NK-92 treated with Interleukin-12 subunit alpha and Interleukin-12 subunit beta, amount 100 ng/mL, for 24 hours (cell line): ENCODE data around the gene SGSH.
"Not testable (repeated sequence)": the region's sequence is repeated elsewhere in the genome, so short reads cannot be mapped to it uniquely, and the experiment has no call there.

ENCODE experiments used
- DNase-seq: peaks from one replicate; lab custom pipeline; 2025; lab: John Stamatoyannopoulos, UW

SGSH gene

DNA sequence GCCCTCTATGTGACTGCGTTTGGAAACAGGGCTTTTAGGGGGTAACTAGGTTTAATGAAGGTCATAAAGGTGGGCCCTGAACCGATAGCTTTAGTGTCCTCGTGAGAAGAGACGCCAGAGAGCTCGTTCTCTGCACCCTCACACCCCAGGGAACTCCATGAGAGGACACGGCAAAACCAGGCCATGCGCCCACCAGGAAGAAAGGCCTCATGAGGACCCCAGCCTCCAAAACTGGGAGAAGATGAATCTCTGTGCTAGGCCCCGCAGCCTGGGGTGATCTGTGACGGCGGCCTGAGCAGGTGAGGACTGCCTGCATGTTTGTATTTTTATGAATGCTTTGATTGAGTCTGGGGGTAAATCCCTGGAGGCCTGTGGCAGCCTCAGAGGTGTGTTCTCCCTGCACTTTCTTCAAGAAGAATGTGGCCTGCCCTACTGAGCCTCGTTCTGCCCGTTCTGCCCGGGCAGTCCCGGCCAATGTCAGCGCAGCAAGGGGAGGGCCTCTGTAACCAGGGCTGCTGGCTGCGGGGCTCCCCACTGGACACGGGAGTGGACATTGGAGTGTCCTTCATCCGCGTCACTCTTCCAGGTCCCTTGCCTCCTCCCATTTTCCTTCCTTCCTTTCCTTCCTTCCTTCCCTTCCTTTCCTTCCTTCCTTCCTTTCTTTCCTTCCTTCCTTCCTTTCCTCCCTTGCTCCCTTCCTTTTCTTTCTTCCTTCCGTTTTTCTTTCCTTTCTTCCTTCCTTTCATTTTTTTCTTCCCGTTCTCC, 33.7 kb upstream of the SGSH start:
- no peak for DNase-seq

DNA sequence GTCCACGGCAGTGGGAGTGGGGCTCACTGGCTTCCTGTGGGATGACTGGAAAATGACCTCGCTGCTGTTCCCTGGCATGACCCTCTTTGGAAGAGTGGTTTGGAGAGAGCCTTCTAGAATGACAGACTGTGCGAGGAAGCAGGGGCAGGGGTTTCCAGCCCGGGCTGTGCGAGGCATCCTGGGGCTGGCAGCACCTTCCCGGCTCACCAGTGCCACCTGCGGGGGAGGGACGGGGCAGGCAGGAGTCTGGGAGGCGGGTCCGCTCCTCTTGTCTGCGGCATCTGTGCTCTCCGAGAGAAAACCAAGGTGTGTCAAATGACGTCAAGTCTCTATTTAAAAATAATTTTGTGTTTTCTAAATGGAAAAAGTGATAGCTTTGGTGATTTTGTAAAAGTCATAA, 32.7 kb upstream of the SGSH start:
- no peak for DNase-seq

DNA sequence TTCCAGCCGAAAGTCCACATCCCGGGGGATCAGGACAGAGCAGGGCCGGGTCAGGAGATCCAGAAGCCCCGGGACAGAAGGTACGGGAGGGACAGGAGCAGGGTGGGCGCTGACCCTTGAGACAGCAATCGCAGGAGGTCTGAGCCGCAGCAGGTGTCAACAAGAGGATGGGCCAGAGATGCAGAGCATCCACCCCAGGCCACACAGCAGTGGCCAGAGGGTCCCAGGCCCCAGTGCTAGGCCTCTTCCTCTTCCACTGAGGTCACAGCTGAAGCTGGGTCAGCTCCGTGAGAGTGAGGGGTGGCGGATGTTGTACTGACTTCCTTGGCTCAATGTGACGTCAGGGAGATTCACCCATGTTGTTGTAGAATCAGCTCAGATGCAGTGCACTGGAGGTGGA, 31.8 kb upstream of the SGSH start:
- DNase-seq, result no peak

GRCh38 chr17:80248894-80249710, 29.0 kb upstream of the SGSH start:
- no peak for DNase-seq

DNA sequence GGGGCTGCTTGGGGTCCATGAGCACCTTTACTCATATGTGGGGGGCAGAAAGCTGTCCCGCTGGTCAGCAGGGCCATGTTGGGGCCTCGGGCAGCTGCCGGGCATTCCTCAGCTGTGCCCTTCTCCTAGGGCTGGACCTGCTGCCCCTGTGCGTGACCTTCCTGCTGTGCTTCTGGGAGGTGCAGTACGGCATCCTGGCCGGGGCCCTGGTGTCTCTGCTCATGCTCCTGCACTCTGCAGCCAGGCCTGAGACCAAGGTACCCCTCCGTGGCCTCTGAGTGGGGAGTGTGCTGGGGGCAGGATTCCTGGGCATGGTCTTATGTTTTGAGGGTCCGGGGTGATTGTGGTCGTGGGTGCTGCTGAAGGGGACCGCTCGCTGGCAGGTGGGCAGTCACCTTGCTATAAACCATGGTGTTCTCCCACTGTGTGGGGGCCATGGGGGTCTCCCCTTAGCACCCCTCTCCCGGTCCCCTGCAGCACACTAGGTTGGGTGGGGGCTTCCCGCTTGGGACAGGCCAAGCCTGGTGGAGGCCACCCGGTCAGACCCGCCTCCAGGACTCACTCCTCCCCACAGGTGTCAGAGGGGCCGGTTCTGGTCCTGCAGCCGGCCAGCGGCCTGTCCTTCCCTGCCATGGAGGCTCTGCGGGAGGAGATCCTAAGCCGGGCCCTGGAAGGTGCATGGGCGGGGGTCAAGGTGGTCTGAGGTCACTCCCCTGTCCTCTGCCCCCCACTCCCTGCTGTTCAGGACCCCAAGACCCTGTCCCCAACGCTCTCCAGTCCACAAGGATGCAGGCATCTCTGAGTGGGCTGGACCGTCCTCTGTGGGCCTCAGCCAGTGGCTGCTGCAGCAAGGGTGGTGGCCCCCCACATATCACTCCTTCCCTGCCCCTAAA, 28.1 kb upstream of the SGSH start:
- no peak for DNase-seq

DNA sequence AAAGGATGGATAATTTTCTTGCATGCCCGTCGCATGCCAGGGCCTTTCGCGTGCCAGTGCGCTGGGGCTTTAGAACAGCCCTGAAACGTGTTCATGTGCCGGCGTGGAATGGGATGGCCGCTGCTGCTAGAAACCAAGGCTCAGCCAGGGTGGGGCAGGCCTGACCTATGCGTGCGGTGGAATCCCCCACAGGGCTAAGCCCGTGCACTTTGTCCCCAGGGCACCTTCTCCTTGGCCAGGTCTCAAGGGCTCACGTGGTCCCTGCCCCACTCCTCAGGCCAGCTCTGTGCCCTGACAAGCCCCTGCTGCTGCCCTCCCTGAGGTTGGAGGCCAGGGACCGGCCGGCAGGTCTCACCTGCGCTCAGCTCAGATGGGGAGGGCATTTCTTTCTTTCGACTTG, 27.4 kb upstream of the SGSH start:
- no peak for DNase-seq

DNA sequence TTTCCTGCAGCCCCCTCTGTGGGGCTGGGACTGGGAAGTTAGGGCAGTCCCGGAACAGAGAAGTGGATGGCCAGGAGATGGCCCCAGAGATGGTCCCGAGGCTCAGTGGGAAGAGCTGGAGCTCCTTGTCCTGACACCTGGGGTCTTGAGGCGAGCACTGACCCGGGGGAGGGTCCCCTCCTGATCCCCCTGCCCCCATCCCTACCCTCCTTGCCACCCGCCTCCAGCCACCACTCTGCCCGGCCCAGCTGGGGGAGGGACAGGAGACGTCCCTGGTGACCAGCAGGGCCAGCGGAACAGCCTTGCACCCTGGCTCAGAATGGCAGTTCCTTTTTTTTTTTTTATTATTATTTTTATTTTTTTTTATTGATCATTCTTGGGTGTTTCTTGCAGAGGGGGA, 26.6 kb upstream of the SGSH start:
- DNase-seq, result no peak

DNA sequence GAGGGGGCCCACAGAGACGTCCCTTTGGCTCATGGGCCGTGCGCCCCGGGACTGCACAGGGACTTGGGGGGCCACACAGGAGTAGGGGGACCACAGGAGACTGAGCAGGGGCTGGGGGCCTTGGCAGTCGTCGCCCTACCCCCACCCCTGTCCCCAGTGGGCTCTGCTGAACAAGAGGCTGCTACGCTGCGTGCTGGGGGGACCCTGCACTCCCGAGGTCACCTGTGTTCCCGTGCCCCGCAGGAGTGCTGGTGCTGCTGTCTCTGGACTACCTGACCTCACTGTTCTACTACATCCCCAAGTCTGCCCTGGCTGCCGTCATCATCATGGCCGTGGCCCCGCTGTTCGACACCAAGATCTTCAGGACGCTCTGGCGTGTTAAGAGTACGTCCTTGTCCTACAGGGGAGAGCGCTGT, 26.1 kb upstream of the SGSH start:
- DNase-seq, result no peak

- no peak for DNase-seq
Measured at GRCh38 chr17:80245566-80246265, 25.6 kb upstream of the SGSH start.

- no peak for DNase-seq
Measured at GRCh38 chr17:80244871-80245509, 24.9 kb upstream of the SGSH start.

GRCh38 chr17:80244448-80244847, 24.3 kb upstream of the SGSH start:
- not testable (repeated sequence) for DNase-seq

DNA sequence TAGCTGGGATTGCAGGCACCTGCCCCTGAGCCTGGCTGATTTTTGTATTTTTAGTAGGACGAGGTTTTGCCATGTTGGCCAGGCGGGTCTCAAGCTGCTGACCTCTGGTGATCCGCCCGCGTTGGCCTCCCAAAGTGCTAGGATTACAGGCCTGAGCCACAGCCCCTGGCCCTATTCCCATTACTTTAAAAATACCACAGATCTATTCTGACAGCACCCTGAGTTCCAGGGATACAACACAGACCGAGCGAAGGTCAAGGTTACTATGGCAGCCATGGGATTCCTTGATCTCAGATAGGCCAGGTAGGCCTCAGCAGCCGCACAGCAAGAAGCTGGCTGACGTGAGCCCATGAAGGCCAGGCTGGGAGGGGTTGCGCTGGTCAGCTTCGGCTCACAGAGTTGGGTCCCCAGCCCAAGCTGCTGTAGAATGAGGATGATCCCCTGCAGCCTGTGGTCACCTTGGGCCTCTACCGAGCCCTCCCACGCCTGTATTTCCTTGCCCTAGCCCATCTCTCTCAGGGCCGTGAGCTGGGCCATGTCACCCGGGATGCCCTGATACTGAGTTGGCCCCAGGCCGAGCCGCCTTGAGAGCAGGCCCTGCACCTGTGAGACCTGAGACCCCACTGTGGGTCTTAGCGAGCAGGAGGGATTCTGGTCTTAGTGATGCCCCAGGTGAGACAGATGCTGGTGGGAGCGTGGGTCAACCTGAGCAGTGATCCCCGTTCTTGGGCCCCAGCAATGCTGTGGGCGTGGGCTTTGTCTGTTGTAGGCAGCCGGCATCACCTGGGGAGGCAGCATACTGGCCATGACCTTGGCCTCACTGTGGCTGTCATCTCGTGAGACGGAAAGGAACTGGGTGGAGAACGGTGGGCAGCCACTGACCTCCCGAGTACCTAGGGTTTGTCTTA, 23.6 kb upstream of the SGSH start:
- DNase-seq, result no peak

DNA sequence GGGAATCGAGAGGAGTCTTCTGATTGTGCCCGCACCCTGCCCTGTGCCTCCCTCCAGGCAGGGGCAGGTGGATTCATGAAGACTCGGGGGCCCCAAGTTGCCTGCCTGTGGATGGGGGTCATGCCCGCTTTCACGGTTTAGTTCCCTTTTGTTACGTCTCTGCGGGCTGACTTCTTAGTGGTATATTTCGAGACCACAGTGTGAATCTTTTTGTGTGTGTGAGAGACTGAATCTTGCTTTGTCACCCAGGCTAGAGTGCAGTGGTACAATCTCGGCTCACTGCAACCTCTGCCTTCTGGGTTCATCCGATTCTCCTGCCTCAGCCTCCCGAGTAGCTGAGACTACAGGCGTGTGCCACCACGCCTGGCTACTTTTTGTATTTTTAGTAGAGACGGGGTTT, 22.4 kb upstream of the SGSH start:
- DNase-seq, result no peak

- no peak for DNase-seq
Measured at GRCh38 chr17:80237386-80237785, 17.3 kb upstream of the SGSH start.

GRCh38 chr17:80236911-80237310, 16.8 kb upstream of the SGSH start:
- DNase-seq, result no peak

GRCh38 chr17:80233202-80233601, 13.1 kb upstream of the SGSH start:
- no peak for DNase-seq

DNA sequence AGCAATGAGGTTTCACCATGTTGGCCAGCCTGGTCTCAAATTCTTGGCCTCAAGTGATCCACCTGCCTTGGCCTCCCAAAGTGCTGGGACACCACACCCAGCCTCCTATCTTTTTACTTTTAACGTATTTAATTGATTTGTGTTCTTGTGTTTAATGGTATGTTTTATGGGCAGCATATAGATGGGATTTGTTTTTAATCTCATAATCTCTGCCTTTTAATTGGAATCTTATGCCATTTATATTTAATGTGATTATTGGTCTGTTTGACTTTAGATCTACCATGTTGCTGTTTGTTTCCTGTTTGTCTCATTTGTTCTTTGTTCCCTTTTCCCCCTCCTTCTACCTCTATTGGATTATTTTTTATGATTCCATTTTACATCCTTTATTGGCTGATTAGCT, 12.3 kb upstream of the SGSH start:
- no peak for DNase-seq

DNA sequence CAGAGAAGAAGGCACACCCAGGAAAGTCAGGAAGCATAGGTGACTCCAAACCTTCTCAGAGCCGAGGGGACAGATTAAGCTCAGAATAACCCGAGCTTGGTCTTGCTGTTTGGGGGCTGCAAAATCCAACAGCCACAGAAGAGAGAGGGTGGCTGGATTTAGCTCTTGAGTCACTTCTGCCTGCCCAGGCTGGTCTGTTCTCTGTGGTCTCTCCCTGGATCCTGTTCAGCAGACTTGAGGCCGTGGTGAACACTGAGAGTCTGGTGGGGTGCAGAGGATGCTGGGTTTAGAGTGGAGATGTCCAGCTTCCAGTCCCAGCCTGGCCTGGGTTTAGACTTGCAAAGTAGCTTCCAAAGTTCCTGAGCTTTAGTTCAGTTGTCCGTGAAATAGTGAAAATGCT, 8.9 kb upstream of the SGSH start:
- DNase-seq, result no peak

- DNase-seq, result no peak
Measured at GRCh38 chr17:80228477-80228876, 8.3 kb upstream of the SGSH start.

GRCh38 chr17:80227666-80228065, 7.5 kb upstream of the SGSH start:
- DNase-seq, result no peak
